ENCODE data around the gene IDUA.
A peak's percentile ranks its signal among the peaks of the same experiment; 100 is the strongest.

The IDUA gene

DNA sequence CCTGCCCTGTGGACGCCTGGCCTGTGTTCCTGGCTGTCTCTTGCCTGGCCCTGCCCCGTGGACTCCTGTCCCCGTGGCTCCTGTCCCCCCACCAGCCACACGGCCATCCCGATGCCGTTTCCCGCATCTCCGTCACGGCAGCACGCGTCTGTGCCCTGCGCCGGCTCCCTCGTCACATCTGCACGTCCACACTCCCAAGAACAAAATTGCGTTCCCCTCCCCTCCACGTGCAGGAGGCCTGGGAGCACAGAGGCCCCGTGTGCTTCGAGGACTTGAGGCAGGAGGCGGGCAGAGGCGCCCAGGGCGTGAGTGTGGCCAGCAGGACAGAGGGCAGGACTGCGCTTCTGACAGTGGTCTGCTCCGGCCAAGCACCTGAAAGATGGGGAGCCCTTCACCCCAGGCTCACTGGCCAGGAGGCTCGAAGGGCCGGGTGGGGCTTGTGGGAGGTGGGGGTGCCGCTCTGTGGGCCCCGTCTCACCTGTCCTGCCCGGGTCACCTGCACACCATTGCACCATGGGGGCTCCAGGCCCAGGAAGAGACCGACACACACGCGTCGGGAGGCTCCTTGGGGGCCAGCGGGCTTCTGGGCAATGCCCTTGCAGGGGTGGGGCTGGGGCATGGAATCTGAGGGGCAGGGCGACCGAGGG, 41.9 kb downstream of the IDUA start:
- Histone ChIP-seq H3K4me2 (ENCODE audit: low read length, poor library complexity, severe bottlenecking) (no peak overlapping the region), H3K4me3 (ENCODE audit: insufficient read depth in 1 of 2, low read depth in 1 of 2, low read length in 2 of 2) (no peak overlapping the region), H2BK120ac (ENCODE audit: low read depth, low read length) (no peak overlapping the region), H3K79me1 (replicated peaks; ENCODE audit: low read length, poor library complexity, severe bottlenecking) (no peaks in the 10 kb centered on the region), H3K23ac (ENCODE audit: low read length in 2 of 2) (no peak overlapping the region), H3K4me1 (ENCODE audit: control insufficient read depth, insufficient read depth, low read depth, low read length) (peaks cover 34% of the 10 kb centered on the region), H4K91ac (ENCODE audit: low read length) (peak overlapping the region; percentile 14), H3K36me3 (ENCODE audit: control insufficient read depth in 1 of 2, insufficient read depth in 2 of 2, low read depth in 1 of 2, low read length in 2 of 2) (peaks cover 20 to 32% of the 10 kb centered on the region in 2 experiments), H4K8ac (ENCODE audit: low read length) (no peak overlapping the region), H2BK15ac (ENCODE audit: low read depth, poor library complexity, severe bottlenecking) (no peak overlapping the region), H3K4ac (ENCODE audit: low read depth in 1 of 2, low read length in 2 of 2) (no peak overlapping the region), H2BK12ac (ENCODE audit: low read length in 2 of 2) (peak overlapping the region in 1 of 2 experiments; percentile 17), H3K27ac (ENCODE audit: low read length, poor library complexity, severe bottlenecking) (no peak overlapping the region), H2BK5ac (ENCODE audit: low read depth, low read length, poor library complexity, severe bottlenecking) (no peak overlapping the region), H2AFZ (ENCODE audit: low read depth, low read length) (no peak overlapping the region), H3K27me3 (ENCODE audit: control insufficient read depth in 1 of 2, insufficient read depth in 1 of 2, low read length in 2 of 2) (peaks cover 0 to 44% of the 10 kb centered on the region in 2 experiments), H3K18ac (ENCODE audit: low read depth in 1 of 2, low read length in 2 of 2) (no peak overlapping the region), H3K14ac (ENCODE audit: low read length in 2 of 2) (no peak overlapping the region), H2AK5ac (ENCODE audit: low read length, severe bottlenecking) (no peak overlapping the region), H3K9me3 (ENCODE audit: control insufficient read depth, low read length) (no peaks in the 10 kb centered on the region), H3K9ac (ENCODE audit: low read length) (no peak overlapping the region)
- DNase-seq = no peak
- WGBS = 90% methylated on average over 35 of the region's 36 CpGs

DNA sequence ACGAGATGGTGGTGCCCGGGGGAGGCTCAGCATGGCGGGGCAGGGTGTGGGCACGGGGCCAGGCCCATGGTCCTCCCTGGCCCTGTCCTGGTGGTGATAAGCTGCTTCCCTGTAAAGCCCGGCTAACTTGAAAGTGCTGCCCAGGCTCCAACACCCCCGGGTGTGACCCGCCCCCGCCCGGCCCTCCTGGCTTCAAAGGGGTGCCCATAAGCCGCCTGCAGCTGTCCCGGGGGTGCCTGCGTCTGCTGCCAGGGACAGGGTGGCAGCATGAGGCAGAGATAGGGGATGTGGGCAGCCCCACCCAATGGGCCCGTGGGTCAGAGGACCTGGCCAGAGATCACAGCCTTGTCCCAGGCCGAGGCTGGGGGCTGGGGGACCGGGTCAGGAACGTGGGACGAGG, 42.7 kb downstream of the IDUA start:
- no peak overlapping the region for H3K18ac ChIP-seq (ENCODE audit: low read depth in 1 of 2, low read length in 2 of 2)
- WGBS = 86% methylated on average over 16 of the region's 17 CpGs
- no peak overlapping the region for H4K91ac ChIP-seq (ENCODE audit: low read length)
- H3K14ac ChIP-seq (ENCODE audit: low read length in 2 of 2) = no peak overlapping the region
- no peaks in the 10 kb centered on the region for H3K79me1 ChIP-seq (replicated peaks; ENCODE audit: low read length, poor library complexity, severe bottlenecking)
- H3K4me1 ChIP-seq (ENCODE audit: control insufficient read depth, insufficient read depth, low read depth, low read length) = peaks cover 31% of the 10 kb centered on the region
- H3K27ac ChIP-seq (ENCODE audit: low read length, poor library complexity, severe bottlenecking) = no peak overlapping the region
- H2AFZ ChIP-seq (ENCODE audit: low read depth, low read length) = no peak overlapping the region
- no peak overlapping the region for H2AK5ac ChIP-seq (ENCODE audit: low read length, severe bottlenecking)
- no peak for DNase-seq
- no peak overlapping the region for H2BK12ac ChIP-seq (ENCODE audit: low read length in 2 of 2)
- no peak overlapping the region for H2BK5ac ChIP-seq (ENCODE audit: low read depth, low read length, poor library complexity, severe bottlenecking)
- no peak overlapping the region for H3K4ac ChIP-seq (ENCODE audit: low read depth in 1 of 2, low read length in 2 of 2)
- H3K4me3 ChIP-seq (ENCODE audit: insufficient read depth in 1 of 2, low read depth in 1 of 2, low read length in 2 of 2) = no peak overlapping the region
- H2BK15ac ChIP-seq (ENCODE audit: low read depth, poor library complexity, severe bottlenecking) = peak overlapping the region; percentile 80
- no peak overlapping the region for H3K9ac ChIP-seq (ENCODE audit: low read length)
- H3K27me3 ChIP-seq (ENCODE audit: control insufficient read depth in 1 of 2, insufficient read depth in 1 of 2, low read length in 2 of 2) = peaks cover 0 to 44% of the 10 kb centered on the region in 2 experiments
- H3K36me3 ChIP-seq (ENCODE audit: control insufficient read depth in 1 of 2, insufficient read depth in 2 of 2, low read depth in 1 of 2, low read length in 2 of 2) = peaks cover 16 to 24% of the 10 kb centered on the region in 2 experiments
- no peak overlapping the region for H3K4me2 ChIP-seq (ENCODE audit: low read length, poor library complexity, severe bottlenecking)
- H2BK120ac ChIP-seq (ENCODE audit: low read depth, low read length) = no peak overlapping the region
- no peak overlapping the region for H4K8ac ChIP-seq (ENCODE audit: low read length)
- no peaks in the 10 kb centered on the region for H3K9me3 ChIP-seq (ENCODE audit: control insufficient read depth, low read length)
- no peak overlapping the region for H3K23ac ChIP-seq (ENCODE audit: low read length in 2 of 2)

DNA sequence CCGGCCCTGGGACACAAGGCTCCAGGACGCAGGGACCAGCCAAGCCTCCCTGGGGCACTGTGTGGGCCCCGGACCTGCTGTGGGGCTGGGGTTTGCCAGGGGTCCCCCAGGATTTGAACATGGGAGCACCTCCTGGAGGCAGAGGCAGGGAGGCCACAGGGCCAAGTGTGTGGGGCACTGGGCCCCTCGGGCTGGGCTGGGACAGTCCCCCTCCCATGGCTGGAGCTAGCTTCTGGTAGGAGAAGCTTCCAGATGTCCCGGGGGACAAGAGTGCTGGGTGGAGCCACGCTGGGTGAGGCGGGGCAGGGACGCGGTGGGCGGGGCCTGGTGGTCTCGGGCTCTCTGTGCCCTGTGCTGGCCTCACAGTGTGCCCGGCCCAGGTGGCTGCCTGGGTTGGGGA, 43.2 kb downstream of the IDUA start:
- no peak for DNase-seq
- Histone ChIP-seq H3K9ac (ENCODE audit: low read length) (no peak overlapping the region), H3K27me3 (ENCODE audit: control insufficient read depth in 1 of 2, insufficient read depth in 1 of 2, low read length in 2 of 2) (peaks cover 0 to 44% of the 10 kb centered on the region in 2 experiments), H3K4me2 (ENCODE audit: low read length, poor library complexity, severe bottlenecking) (no peak overlapping the region), H3K9me3 (ENCODE audit: control insufficient read depth, low read length) (no peaks in the 10 kb centered on the region), H3K79me1 (replicated peaks; ENCODE audit: low read length, poor library complexity, severe bottlenecking) (no peaks in the 10 kb centered on the region), H4K91ac (ENCODE audit: low read length) (no peak overlapping the region), H2BK5ac (ENCODE audit: low read depth, low read length, poor library complexity, severe bottlenecking) (no peak overlapping the region), H2BK120ac (ENCODE audit: low read depth, low read length) (no peak overlapping the region), H2AFZ (ENCODE audit: low read depth, low read length) (no peak overlapping the region), H3K4me3 (ENCODE audit: insufficient read depth in 1 of 2, low read depth in 1 of 2, low read length in 2 of 2) (no peak overlapping the region), H3K23ac (ENCODE audit: low read length in 2 of 2) (no peak overlapping the region), H3K14ac (ENCODE audit: low read length in 2 of 2) (no peak overlapping the region), H2AK5ac (ENCODE audit: low read length, severe bottlenecking) (no peak overlapping the region), H2BK15ac (ENCODE audit: low read depth, poor library complexity, severe bottlenecking) (no peak overlapping the region), H4K8ac (ENCODE audit: low read length) (no peak overlapping the region), H3K36me3 (ENCODE audit: control insufficient read depth in 1 of 2, insufficient read depth in 2 of 2, low read depth in 1 of 2, low read length in 2 of 2) (peaks cover 11 to 19% of the 10 kb centered on the region in 2 experiments), H3K4me1 (ENCODE audit: control insufficient read depth, insufficient read depth, low read depth, low read length) (peaks cover 31% of the 10 kb centered on the region), H3K27ac (ENCODE audit: low read length, poor library complexity, severe bottlenecking) (no peak overlapping the region), H2BK12ac (ENCODE audit: low read length in 2 of 2) (no peak overlapping the region), H3K18ac (ENCODE audit: low read depth in 1 of 2, low read length in 2 of 2) (no peak overlapping the region), H3K4ac (ENCODE audit: low read depth in 1 of 2, low read length in 2 of 2) (no peak overlapping the region)
- 61% methylated on average over 12 of the region's 12 CpGs for WGBS

DNA sequence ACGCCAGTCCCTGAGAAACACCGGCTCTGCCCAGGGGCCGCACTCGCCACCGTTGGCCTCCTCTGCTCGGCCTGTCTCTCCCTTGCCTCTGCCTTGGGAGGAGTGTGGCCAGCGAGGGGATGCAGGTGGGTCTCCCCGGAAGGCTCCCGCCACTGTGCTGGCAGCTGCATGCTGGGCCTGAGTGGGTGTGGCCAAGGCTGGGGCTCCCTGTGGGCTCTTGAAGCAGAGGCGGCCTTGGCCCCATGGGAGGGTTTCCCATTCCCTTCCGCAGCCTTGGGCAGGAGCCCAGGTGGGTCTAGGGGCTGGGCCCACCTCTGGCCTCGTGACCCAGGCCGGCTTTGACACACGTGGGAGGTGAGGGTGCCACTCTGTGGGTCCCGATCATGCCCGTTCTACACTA, 43.7 kb downstream of the IDUA start:
- H2AK5ac ChIP-seq (ENCODE audit: low read length, severe bottlenecking) = no peak overlapping the region
- H3K4ac ChIP-seq (ENCODE audit: low read depth in 1 of 2, low read length in 2 of 2) = no peak overlapping the region
- WGBS = 83% methylated on average over 16 of the region's 16 CpGs
- no peaks in the 10 kb centered on the region for H3K79me1 ChIP-seq (replicated peaks; ENCODE audit: low read length, poor library complexity, severe bottlenecking)
- H3K9me3 ChIP-seq (ENCODE audit: control insufficient read depth, low read length) = no peaks in the 10 kb centered on the region
- H3K18ac ChIP-seq (ENCODE audit: low read depth in 1 of 2, low read length in 2 of 2) = no peak overlapping the region
- peaks cover 0 to 44% of the 10 kb centered on the region in 2 experiments for H3K27me3 ChIP-seq (ENCODE audit: control insufficient read depth in 1 of 2, insufficient read depth in 1 of 2, low read length in 2 of 2)
- no peak overlapping the region for H4K8ac ChIP-seq (ENCODE audit: low read length)
- no peak overlapping the region for H3K9ac ChIP-seq (ENCODE audit: low read length)
- H3K4me2 ChIP-seq (ENCODE audit: low read length, poor library complexity, severe bottlenecking) = no peak overlapping the region
- no peak overlapping the region for H4K91ac ChIP-seq (ENCODE audit: low read length)
- H3K4me1 ChIP-seq (ENCODE audit: control insufficient read depth, insufficient read depth, low read depth, low read length) = peaks cover 31% of the 10 kb centered on the region
- H2AFZ ChIP-seq (ENCODE audit: low read depth, low read length) = no peak overlapping the region
- H3K27ac ChIP-seq (ENCODE audit: low read length, poor library complexity, severe bottlenecking) = no peak overlapping the region
- no peak overlapping the region for H3K4me3 ChIP-seq (ENCODE audit: insufficient read depth in 1 of 2, low read depth in 1 of 2, low read length in 2 of 2)
- H3K23ac ChIP-seq (ENCODE audit: low read length in 2 of 2) = no peak overlapping the region
- no peak overlapping the region for H2BK120ac ChIP-seq (ENCODE audit: low read depth, low read length)
- peaks cover 6 to 18% of the 10 kb centered on the region in 2 experiments for H3K36me3 ChIP-seq (ENCODE audit: control insufficient read depth in 1 of 2, insufficient read depth in 2 of 2, low read depth in 1 of 2, low read length in 2 of 2)
- no peak overlapping the region for H2BK12ac ChIP-seq (ENCODE audit: low read length in 2 of 2)
- no peak overlapping the region for H2BK5ac ChIP-seq (ENCODE audit: low read depth, low read length, poor library complexity, severe bottlenecking)
- H2BK15ac ChIP-seq (ENCODE audit: low read depth, poor library complexity, severe bottlenecking) = no peak overlapping the region
- H3K14ac ChIP-seq (ENCODE audit: low read length in 2 of 2) = no peak overlapping the region
- DNase-seq = no peak

All from mesenchymal stem cell (in vitro differentiated cells and primary cell).